ENCODE measurements around the gene S100Z. TPM values are rescaled to one million over a fixed set of nuclear protein-coding genes. Genes with fewer than 3 reads are reported as not detected.
"Not testable (repeated sequence)": the region's sequence is repeated elsewhere in the genome, so short reads cannot be mapped to it uniquely, and the experiment has no call there.

The S100Z gene
- total and polyA plus RNA-seq, 11 donors = 0.29 to 0.59 TPM; not detected in 9

GRCh38 chr5:76845890-76846289 lies 3.9 kb upstream of the S100Z start:
- no peak for TF ChIP-seq POLR2A (IDR thresholded peaks at IDR 0.05)
- TF ChIP-seq CTCF (IDR thresholded peaks at IDR 0.05) = no peak
- H3K9me3 ChIP-seq = no peaks in the 10 kb centered on the region
- no peak overlapping the region for H3K27ac ChIP-seq
- ATAC-seq (no peak), DNase-seq (no peak)
- peaks cover 0 to 17% (median under 1%) of the 10 kb centered on the region in 12 donors for H3K4me1 ChIP-seq
- no peaks in the 10 kb centered on the region for H3K27me3 ChIP-seq
- no peak overlapping the region for H3K4me3 ChIP-seq
- H3K36me3 ChIP-seq = no peaks in the 10 kb centered on the region
- intact Hi-C loops (cut with DNase I) = no loop called here
- WGBS, 4 donors = 95 to 97% (median 96%) methylated on average over 3 of the region's 3 CpGs

GRCh38 chr5:76850543-76851145 lies 830 bp downstream of the S100Z start:
- H3K4me1 ChIP-seq = peaks cover 0 to 65% (median 8%) of the 10 kb centered on the region in 12 donors
- no peaks in the 10 kb centered on the region for H3K36me3 ChIP-seq
- H3K4me3 ChIP-seq = peak overlapping the region in 1 of 12 donors; percentile 28
- peak in 3 of 4 donors; percentile 15 to 39 (median 34) for ATAC-seq
- peaks cover 0 to 5% (median 0%) of the 10 kb centered on the region in 12 donors for H3K9me3 ChIP-seq
- peak overlapping the region in 4 of 12 donors; percentile 35 to 91 (median 38) for H3K27ac ChIP-seq
- DNase-seq = no peak
- intact Hi-C loops (cut with DNase I) = no loop called here
- 82 to 85% (median 83%) methylated on average over 8 of the region's 8 CpGs for WGBS, 4 donors
- TF ChIP-seq POLR2A (IDR thresholded peaks at IDR 0.05) (no peak), CTCF (IDR thresholded peaks at IDR 0.05) (no peak)
- H3K27me3 ChIP-seq = no peaks in the 10 kb centered on the region

GRCh38 chr5:76851728-76852369 lies 2.0 kb downstream of the S100Z start:
- H3K27me3 ChIP-seq = no peaks in the 10 kb centered on the region
- peak in 4 of 5 donors; percentile 21 to 66 (median 39) for DNase-seq
- peaks cover 0 to 77% (median 8%) of the 10 kb centered on the region in 12 donors for H3K4me1 ChIP-seq
- no peak for TF ChIP-seq POLR2A (IDR thresholded peaks at IDR 0.05)
- no peak for TF ChIP-seq CTCF (IDR thresholded peaks at IDR 0.05)
- H3K27ac ChIP-seq = peak overlapping the region in 5 of 12 donors; percentile 25 to 91 (median 36)
- peaks cover 0 to 5% (median 0%) of the 10 kb centered on the region in 12 donors for H3K9me3 ChIP-seq
- H3K36me3 ChIP-seq = no peaks in the 10 kb centered on the region
- ATAC-seq = peak in 3 of 4 donors; percentile 58 to 75 (median 73)
- 43 to 52% (median 46%) methylated on average over 7 of the region's 7 CpGs for WGBS, 4 donors
- intact Hi-C loops (cut with DNase I) = no loop called here
- no peak overlapping the region for H3K4me3 ChIP-seq

DNA sequence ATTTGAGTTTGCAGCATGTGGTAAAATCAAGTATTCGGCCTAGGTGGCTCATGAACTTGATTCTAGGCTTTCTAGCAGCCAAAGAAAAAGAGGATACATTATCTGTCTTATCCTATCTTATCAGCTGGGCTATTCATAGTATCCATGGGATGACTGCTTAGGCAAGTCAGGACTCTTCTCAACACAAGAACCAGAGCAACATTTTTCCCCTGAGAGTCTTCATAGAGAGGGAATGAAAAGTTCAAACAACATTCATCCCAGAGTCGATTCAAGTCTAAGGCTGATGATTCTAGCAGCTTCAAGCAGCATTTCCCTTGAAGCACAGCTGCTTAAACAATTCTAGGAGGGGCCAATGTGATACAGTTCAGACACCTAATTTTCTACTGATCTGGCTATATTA lies 3.0 kb downstream of the S100Z start:
- intact Hi-C loops (cut with DNase I) = no loop called here
- peak in 2 of 4 donors; percentile 48 to 49 for ATAC-seq
- Histone ChIP-seq H3K27me3 (no peaks in the 10 kb centered on the region), H3K9me3 (peaks cover 0 to 5% (median 0%) of the 10 kb centered on the region in 12 donors), H3K36me3 (no peaks in the 10 kb centered on the region), H3K4me3 (no peak overlapping the region), H3K4me1 (peaks cover 0 to 85% (median 8%) of the 10 kb centered on the region in 12 donors), H3K27ac (peak overlapping the region in 6 of 12 donors; percentile 4 to 91 (median 36))
- 24 to 40% (median 25%) methylated on average over 2 of the region's 2 CpGs for WGBS, 4 donors
- no peak for DNase-seq
- no peak for TF ChIP-seq POLR2A (IDR thresholded peaks at IDR 0.05)
- TF ChIP-seq CTCF (IDR thresholded peaks at IDR 0.05) = no peak

- DNase-seq; intact Hi-C loops (cut with DNase I); H3K4me3 ChIP-seq; H3K27me3 ChIP-seq; ATAC-seq; H3K36me3 ChIP-seq; H3K9me3 ChIP-seq: not testable (repeated sequence)
- 88 to 100% (median 94%) methylated on average over 3 of the region's 3 CpGs for WGBS, 4 donors
- H3K27ac ChIP-seq = peak overlapping the region in 1 of 12 donors; percentile 91
- peaks cover 0 to 87% (median 8%) of the 10 kb centered on the region in 12 donors for H3K4me1 ChIP-seq
Observed at GRCh38 chr5:76853741-76854140, 3.9 kb downstream of the S100Z start.

Data from heart left ventricle (tissue), 16 donors.